MM.1S (cell line): ENCODE results near the gene HOXD4.

ENCODE experiments used
- DNase-seq: peaks from one replicate; pipeline ENCODE4 v3.0.0-alpha.2; 2015
- H2AFZ ChIP-seq: fragments of 300-600 bp; sonication (generic); 2 replicates; pipeline ENCODE4 v1.6.0; 2016; ENCODE audit warnings: antibody characterized with exemption, low read length
- H3F3A ChIP-seq: fragments of 300-600 bp; sonication (generic); 2 replicates; pipeline ENCODE4 v1.6.1; 2016; ENCODE audit warnings: mild to moderate bottlenecking, antibody characterized with exemption, low read length, moderate library complexity, mixed read lengths; ENCODE audit not compliant: insufficient read depth
- H3K27ac ChIP-seq: fragments of 300-600 bp; sonication (generic); 2 replicates; pipeline ENCODE4 v1.5.1; 2016; ENCODE audit warnings: mild to moderate bottlenecking, low read length
- H3K27me3 ChIP-seq: fragments of 300-600 bp; sonication (generic); replicated peaks from 2 replicates; pipeline ENCODE4 v1.6.0; 2016; ENCODE audit warnings: low read length; ENCODE audit not compliant: insufficient read depth
- H3K36me3 ChIP-seq: fragments of 300-600 bp; sonication (generic); replicated peaks from 2 replicates; pipeline ENCODE4 v1.6.1; 2016; ENCODE audit warnings: mild to moderate bottlenecking, low read length, mixed read lengths; ENCODE audit not compliant: insufficient read depth
- H3K4me1 ChIP-seq: fragments of 300-600 bp; sonication (generic); 2 replicates; pipeline ENCODE4 v1.6.1; 2016; ENCODE audit warnings: low read length, mixed read lengths
- H3K4me2 ChIP-seq: fragments of 300-600 bp; sonication (generic); 2 replicates; pipeline ENCODE4 v1.6.0; 2016; ENCODE audit warnings: low read depth, low read length
- H3K4me3 ChIP-seq: fragments of 300-600 bp; sonication (generic); 2 replicates; pipeline ENCODE4 v1.5.1; 2016; ENCODE audit warnings: low read length, mixed read lengths
- H3K79me2 ChIP-seq: fragments of 300-600 bp; sonication (generic); 2 replicates; pipeline ENCODE4 v1.6.1; 2016; ENCODE audit warnings: mixed run types, low read length, mixed read lengths
- H3K9ac ChIP-seq: fragments of 300-600 bp; sonication (generic); 2 replicates; pipeline ENCODE4 v1.6.1; 2016; ENCODE audit warnings: low read length, mixed read lengths
- H3K9me2 ChIP-seq: fragments of 300-600 bp; sonication (generic); replicated peaks from 2 replicates; pipeline ENCODE4 v1.6.1; 2016; ENCODE audit warnings: mild to moderate bottlenecking, low read length, mixed read lengths; ENCODE audit not compliant: insufficient read depth
- H3K9me3 ChIP-seq: fragments of 300-600 bp; sonication (generic); replicated peaks from 2 replicates; pipeline ENCODE4 v1.6.1; 2016; ENCODE audit warnings: mild to moderate bottlenecking, low read length, mixed read lengths; ENCODE audit not compliant: insufficient read depth
- H4K20me1 ChIP-seq: fragments of 300-600 bp; sonication (generic); 2 replicates; pipeline ENCODE4 v1.6.1; 2016; ENCODE audit warnings: mild to moderate bottlenecking, low read length, moderate library complexity, mixed read lengths; ENCODE audit not compliant: insufficient read depth
- CTCF ChIP-seq: fragments of 300-600 bp; sonication (generic); IDR thresholded peaks from 2 replicates; pipeline ENCODE4 v1.5.1; 2016; ENCODE audit warnings: antibody characterized with exemption, low read length, mixed read lengths
- EZH2 ChIP-seq: fragments of 300-600 bp; sonication (generic); optimal IDR thresholded peaks from 2 replicates; pipeline ENCODE3; 2017; ENCODE audit warnings: low read depth, mild to moderate bottlenecking, antibody characterized with exemption, low read length, mixed read lengths
- EZH2phosphoT487 ChIP-seq: fragments of 300-600 bp; sonication (generic); IDR thresholded peaks from 2 replicates; pipeline ENCODE4 v1.6.1; 2018; ENCODE audit warnings: antibody characterized with exemption, low read length

Gene HOXD4

GRCh38 chr2:176165370-176166050 is 14.2 kb downstream of the HOXD4 start:
- Histone ChIP-seq H3K4me1 (no peaks in the 10 kb centered on the region), H4K20me1 (no peaks in the 10 kb centered on the region), H3F3A (no peaks in the 10 kb centered on the region), H3K4me2 (no peak overlapping the region), H3K4me3 (no peak overlapping the region), H2AFZ (no peak overlapping the region), H3K9me2 (no peaks in the 10 kb centered on the region), H3K9ac (no peak overlapping the region), H3K27ac (no peak overlapping the region), H3K27me3 (peaks cover 8% of the 10 kb centered on the region; the same call in 1 of the 2 replicates), H3K79me2 (no peaks in the 10 kb centered on the region), H3K36me3 (no peaks in the 10 kb centered on the region), H3K9me3 (no peaks in the 10 kb centered on the region)
- no peak for TF ChIP-seq EZH2
- TF ChIP-seq CTCF, result no peak
- no peak for TF ChIP-seq EZH2phosphoT487
- DNase-seq, result no peak

- H3K4me3 ChIP-seq, result no peak overlapping the region
- no peaks in the 10 kb centered on the region for H3K9me2 ChIP-seq
- no peak overlapping the region for H3K27ac ChIP-seq
- no peaks in the 10 kb centered on the region for H3K36me3 ChIP-seq
- H2AFZ ChIP-seq, result no peak overlapping the region
- no peaks in the 10 kb centered on the region for H4K20me1 ChIP-seq
- no peak overlapping the region for H3K4me2 ChIP-seq
- H3K4me1 ChIP-seq, result no peaks in the 10 kb centered on the region
- H3K9me3 ChIP-seq, result no peaks in the 10 kb centered on the region
- TF ChIP-seq EZH2phosphoT487 (no peak), EZH2 (no peak), CTCF (no peak)
- H3K9ac ChIP-seq, result no peak overlapping the region
- no peaks in the 10 kb centered on the region for H3K79me2 ChIP-seq
- H3K27me3 ChIP-seq, result peaks cover 8% of the 10 kb centered on the region; the same call in 1 of the 2 replicates
- no peak for DNase-seq
- H3F3A ChIP-seq, result no peaks in the 10 kb centered on the region
Observed at GRCh38 chr2:176166272-176166671, 14.9 kb downstream of the HOXD4 start.

DNA sequence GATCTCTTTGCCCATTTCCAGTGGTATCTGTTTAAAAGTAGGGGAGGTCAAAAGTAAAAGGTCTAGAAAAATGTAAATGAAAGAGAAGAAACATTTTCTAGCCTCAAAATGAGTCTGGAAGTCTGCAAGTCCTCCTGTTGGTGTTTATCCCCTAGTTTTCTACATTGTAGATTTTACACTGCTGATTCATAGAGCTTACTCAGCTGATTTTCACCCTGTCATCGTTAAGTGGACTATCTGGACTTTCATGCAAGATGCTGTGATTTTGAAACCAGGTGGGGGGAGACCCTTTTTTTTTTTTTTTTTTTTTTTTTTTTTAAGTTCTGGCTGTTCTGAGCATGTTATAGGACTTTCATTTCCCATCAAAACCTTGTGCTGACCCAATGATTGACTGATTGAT is 16.0 kb downstream of the HOXD4 start:
- no peaks in the 10 kb centered on the region for H3K9me2 ChIP-seq
- H3K36me3 ChIP-seq, result no peaks in the 10 kb centered on the region
- H3K27ac ChIP-seq, result no peak overlapping the region
- no peaks in the 10 kb centered on the region for H3K9me3 ChIP-seq
- 0 out of 2 replicates have a peak, but pooled peaks cover 3% of the 10 kb centered on the region for H3K27me3 ChIP-seq
- TF ChIP-seq EZH2 (no peak), EZH2phosphoT487 (no peak), CTCF (no peak)
- no peaks in the 10 kb centered on the region for H3K4me1 ChIP-seq
- H3K4me2 ChIP-seq, result no peak overlapping the region
- H2AFZ ChIP-seq, result no peak overlapping the region
- H4K20me1 ChIP-seq, result no peaks in the 10 kb centered on the region
- H3F3A ChIP-seq, result no peaks in the 10 kb centered on the region
- no peak overlapping the region for H3K9ac ChIP-seq
- H3K79me2 ChIP-seq, result no peaks in the 10 kb centered on the region
- no peak overlapping the region for H3K4me3 ChIP-seq
- DNase-seq, result no peak
